Measurements from ENCODE around the gene MYO5B. TPM values are rescaled to one million over a fixed set of nuclear protein-coding genes. Genes with fewer than 3 reads are reported as not detected.

Gene MYO5B
- total RNA-seq, 1 experiment from 2014 or later, result 25.9 TPM

DNA sequence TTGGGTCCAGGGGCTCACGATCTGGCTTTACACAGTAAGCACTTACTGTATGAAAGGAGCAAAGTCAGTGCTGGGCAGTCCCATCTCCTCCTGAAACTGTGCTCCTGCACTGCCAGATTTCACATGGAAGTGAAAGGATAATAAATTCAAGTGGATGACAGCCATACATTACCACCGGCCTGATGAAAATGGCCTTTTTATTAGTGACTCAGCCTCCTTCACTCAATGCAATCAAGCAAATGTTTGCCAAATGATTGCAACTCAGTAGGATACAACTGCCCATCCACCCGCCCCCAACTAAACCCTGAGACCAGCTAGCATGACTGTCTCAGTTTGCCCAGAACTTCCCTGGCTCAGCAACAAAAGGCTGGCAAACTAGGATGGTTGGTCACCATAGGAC lies 77.1 kb downstream of the MYO5B start:
- DNase-seq (ENCODE audit: unreplicated experiment), result peak; percentile 27
- Mint-ChIP-seq H3K27me3 (ENCODE audit: insufficient read depth, unreplicated experiment) (no peaks in the 10 kb centered on the region), H3K27ac (ENCODE audit: low read depth, unreplicated experiment) (no peak overlapping the region), H3K9me3 (ENCODE audit: unreplicated experiment) (no peaks in the 10 kb centered on the region), H3K4me3 (ENCODE audit: unreplicated experiment) (no peak overlapping the region), H3K36me3 (ENCODE audit: insufficient read depth, unreplicated experiment) (no peaks in the 10 kb centered on the region), H3K4me1 (ENCODE audit: insufficient read depth, unreplicated experiment) (peaks cover 7% of the 10 kb centered on the region)
- no TSS peak for BruUV-seq (replicated peaks)
- CTCF ChIA-PET, result interaction anchor here (0.5 to 0.7 kb wide), 2 partner anchors 381 to 1671 kb away, joined by 3 to 4 read pairs; no protein-coding TSS in a partner anchor
- intact Hi-C loops (cut with micrococcal nuclease), result loop anchor here (10.0 kb wide), 1 partner anchor 237 kb away; no protein-coding TSS in a partner anchor
- POLR2A ChIA-PET, result interaction anchor here (0.9 kb wide), 1 partner anchor 18 kb away, joined by 3 read pairs; no protein-coding TSS in a partner anchor
- TF ChIP-seq, protein P1, sequence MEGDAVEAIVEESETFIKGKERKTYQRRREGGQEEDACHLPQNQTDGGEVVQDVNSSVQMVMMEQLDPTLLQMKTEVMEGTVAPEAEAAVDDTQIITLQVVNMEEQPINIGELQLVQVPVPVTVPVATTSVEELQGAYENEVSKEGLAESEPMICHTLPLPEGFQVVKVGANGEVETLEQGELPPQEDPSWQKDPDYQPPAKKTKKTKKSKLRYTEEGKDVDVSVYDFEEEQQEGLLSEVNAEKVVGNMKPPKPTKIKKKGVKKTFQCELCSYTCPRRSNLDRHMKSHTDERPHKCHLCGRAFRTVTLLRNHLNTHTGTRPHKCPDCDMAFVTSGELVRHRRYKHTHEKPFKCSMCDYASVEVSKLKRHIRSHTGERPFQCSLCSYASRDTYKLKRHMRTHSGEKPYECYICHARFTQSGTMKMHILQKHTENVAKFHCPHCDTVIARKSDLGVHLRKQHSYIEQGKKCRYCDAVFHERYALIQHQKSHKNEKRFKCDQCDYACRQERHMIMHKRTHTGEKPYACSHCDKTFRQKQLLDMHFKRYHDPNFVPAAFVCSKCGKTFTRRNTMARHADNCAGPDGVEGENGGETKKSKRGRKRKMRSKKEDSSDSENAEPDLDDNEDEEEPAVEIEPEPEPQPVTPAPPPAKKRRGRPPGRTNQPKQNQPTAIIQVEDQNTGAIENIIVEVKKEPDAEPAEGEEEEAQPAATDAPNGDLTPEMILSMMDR (IDR thresholded peaks at IDR 0.05; ENCODE audit: unreplicated experiment), result no peak

DNA sequence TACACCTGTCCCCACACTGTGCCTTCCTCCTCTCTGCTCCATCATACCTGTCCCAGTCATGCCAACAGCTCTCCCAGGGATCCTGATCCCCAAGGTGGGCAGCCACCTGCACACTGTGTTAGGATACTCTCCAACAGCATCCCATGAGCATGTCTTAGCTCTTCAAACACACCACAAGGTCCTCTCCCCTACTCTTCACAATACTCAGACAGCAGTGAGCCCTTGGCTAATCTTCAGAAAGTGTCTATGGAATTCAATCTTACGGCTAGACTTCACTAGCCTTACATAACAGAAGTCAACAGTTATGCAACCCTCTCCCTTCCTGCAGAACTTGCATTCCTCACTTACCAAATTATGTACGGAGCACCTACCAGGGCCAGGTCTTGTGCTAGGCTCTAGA lies 79.9 kb downstream of the MYO5B start:
- Mint-ChIP-seq H3K4me3 (ENCODE audit: unreplicated experiment) (no peak overlapping the region), H3K27ac (ENCODE audit: low read depth, unreplicated experiment) (no peak overlapping the region), H3K36me3 (ENCODE audit: insufficient read depth, unreplicated experiment) (no peaks in the 10 kb centered on the region), H3K27me3 (ENCODE audit: insufficient read depth, unreplicated experiment) (no peaks in the 10 kb centered on the region), H3K4me1 (ENCODE audit: insufficient read depth, unreplicated experiment) (peaks cover 7% of the 10 kb centered on the region), H3K9me3 (ENCODE audit: unreplicated experiment) (no peaks in the 10 kb centered on the region)
- intact Hi-C loops (cut with micrococcal nuclease), result loop anchor here (10.0 kb wide), 1 partner anchor 240 kb away; no protein-coding TSS in a partner anchor
- ChIA-PET CTCF (interaction anchor here (0.7 to 1.3 kb wide), 4 partner anchors 12 to 87 kb away, joined by 3 to 6 read pairs (median 4); no protein-coding TSS in a partner anchor), POLR2A (interaction anchor here (0.6 to 1.7 kb wide), 2 partner anchors 80 to 272 kb away, joined by 3 to 4 read pairs; partner anchors contain the start of gene MYO5B)
- DNase-seq (ENCODE audit: unreplicated experiment), result peak; percentile 53
- TF ChIP-seq, protein P1 (IDR thresholded peaks at IDR 0.05; ENCODE audit: unreplicated experiment), result no peak
- BruUV-seq (replicated peaks), result no TSS peak

DNA sequence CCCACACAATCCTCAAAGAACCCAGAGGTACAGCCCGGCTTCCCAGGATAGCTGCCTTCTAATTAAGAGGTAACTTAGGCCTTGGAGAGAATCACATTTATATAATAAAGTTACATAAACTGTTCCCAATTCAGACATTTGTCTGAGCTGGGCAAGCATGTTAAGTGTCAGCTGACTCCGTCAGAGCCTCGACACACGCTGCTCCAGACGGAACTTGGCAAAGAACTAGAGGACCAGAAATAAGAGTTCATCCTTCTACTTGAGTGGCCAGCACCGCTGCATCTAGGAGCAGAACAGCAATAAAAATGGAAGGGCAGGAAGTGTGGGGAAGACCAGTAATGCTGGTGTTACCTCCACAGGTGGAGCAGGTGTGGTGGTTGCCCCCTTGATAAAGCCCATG lies 80.5 kb downstream of the MYO5B start:
- H3K9me3 Mint-ChIP-seq (ENCODE audit: unreplicated experiment), result no peaks in the 10 kb centered on the region
- POLR2A ChIA-PET, result no interaction called here
- TF ChIP-seq, protein P1 (IDR thresholded peaks at IDR 0.05; ENCODE audit: unreplicated experiment), result no peak
- CTCF ChIA-PET, result interaction anchor here (1.0 to 1.3 kb wide), 3 partner anchors 12 to 88 kb away, joined by 3 to 4 read pairs (median 3); partner anchors contain the start of gene MYO5B
- intact Hi-C loops (cut with micrococcal nuclease), result loop anchor here (10.0 kb wide), 1 partner anchor 240 kb away; no protein-coding TSS in a partner anchor
- H3K4me3 Mint-ChIP-seq (ENCODE audit: unreplicated experiment), result no peak overlapping the region
- no peak for DNase-seq (ENCODE audit: unreplicated experiment)
- H3K27ac Mint-ChIP-seq (ENCODE audit: low read depth, unreplicated experiment), result no peak overlapping the region
- no peaks in the 10 kb centered on the region for H3K27me3 Mint-ChIP-seq (ENCODE audit: insufficient read depth, unreplicated experiment)
- no TSS peak for BruUV-seq (replicated peaks)
- H3K36me3 Mint-ChIP-seq (ENCODE audit: insufficient read depth, unreplicated experiment), result no peaks in the 10 kb centered on the region
- H3K4me1 Mint-ChIP-seq (ENCODE audit: insufficient read depth, unreplicated experiment), result peaks cover 7% of the 10 kb centered on the region

DNA sequence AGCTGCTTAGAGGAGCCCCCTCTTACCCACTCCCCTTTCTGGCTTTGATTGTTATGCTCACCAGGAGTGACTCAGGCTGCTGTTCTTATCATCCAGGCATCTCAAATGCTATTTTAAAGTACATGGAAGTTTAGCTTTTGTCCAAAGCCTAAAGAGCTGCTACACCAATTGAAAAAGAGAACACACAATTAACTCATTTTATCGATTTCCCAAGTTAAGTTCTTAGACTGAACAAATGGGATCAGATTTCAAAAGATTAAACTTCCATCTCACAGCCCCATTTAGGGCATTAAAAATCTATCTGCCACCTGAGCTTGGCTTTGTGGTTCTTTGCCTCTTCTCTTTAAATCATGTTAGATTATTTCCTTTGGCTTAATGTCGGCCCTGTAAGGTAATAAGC lies 81.2 kb downstream of the MYO5B start:
- intact Hi-C loops (cut with micrococcal nuclease), result loop anchor here (10.0 kb wide), 1 partner anchor 241 kb away; no protein-coding TSS in a partner anchor
- ChIA-PET CTCF (interaction anchor here (0.5 to 1.3 kb wide), 4 partner anchors 13 to 126 kb away, joined by 3 to 4 read pairs (median 4); partner anchors contain the start of gene MYO5B), POLR2A (interaction anchor here (0.6 kb wide), 1 partner anchor 30 kb away, joined by 3 read pairs; no protein-coding TSS in a partner anchor)
- Mint-ChIP-seq H3K9me3 (ENCODE audit: unreplicated experiment) (no peaks in the 10 kb centered on the region), H3K4me1 (ENCODE audit: insufficient read depth, unreplicated experiment) (peaks cover 7% of the 10 kb centered on the region), H3K4me3 (ENCODE audit: unreplicated experiment) (no peak overlapping the region), H3K36me3 (ENCODE audit: insufficient read depth, unreplicated experiment) (no peaks in the 10 kb centered on the region), H3K27ac (ENCODE audit: low read depth, unreplicated experiment) (no peak overlapping the region), H3K27me3 (ENCODE audit: insufficient read depth, unreplicated experiment) (no peaks in the 10 kb centered on the region)
- TF ChIP-seq, protein P1 (IDR thresholded peaks at IDR 0.05; ENCODE audit: unreplicated experiment), result no peak
- no peak for DNase-seq (ENCODE audit: unreplicated experiment)
- BruUV-seq (replicated peaks), result no TSS peak
